Measurements from ENCODE around the gene ARRDC5. TPM values are rescaled to one million over a fixed set of nuclear protein-coding genes. Genes with fewer than 3 reads are reported as not detected.
"Not testable (repeated sequence)": the region's sequence is repeated elsewhere in the genome, so short reads cannot be mapped to it uniquely, and the experiment has no call there.

Gene ARRDC5
- polyA plus RNA-seq, 3 donors: 0.46 to 3.9 (median 1.0) TPM

DNA sequence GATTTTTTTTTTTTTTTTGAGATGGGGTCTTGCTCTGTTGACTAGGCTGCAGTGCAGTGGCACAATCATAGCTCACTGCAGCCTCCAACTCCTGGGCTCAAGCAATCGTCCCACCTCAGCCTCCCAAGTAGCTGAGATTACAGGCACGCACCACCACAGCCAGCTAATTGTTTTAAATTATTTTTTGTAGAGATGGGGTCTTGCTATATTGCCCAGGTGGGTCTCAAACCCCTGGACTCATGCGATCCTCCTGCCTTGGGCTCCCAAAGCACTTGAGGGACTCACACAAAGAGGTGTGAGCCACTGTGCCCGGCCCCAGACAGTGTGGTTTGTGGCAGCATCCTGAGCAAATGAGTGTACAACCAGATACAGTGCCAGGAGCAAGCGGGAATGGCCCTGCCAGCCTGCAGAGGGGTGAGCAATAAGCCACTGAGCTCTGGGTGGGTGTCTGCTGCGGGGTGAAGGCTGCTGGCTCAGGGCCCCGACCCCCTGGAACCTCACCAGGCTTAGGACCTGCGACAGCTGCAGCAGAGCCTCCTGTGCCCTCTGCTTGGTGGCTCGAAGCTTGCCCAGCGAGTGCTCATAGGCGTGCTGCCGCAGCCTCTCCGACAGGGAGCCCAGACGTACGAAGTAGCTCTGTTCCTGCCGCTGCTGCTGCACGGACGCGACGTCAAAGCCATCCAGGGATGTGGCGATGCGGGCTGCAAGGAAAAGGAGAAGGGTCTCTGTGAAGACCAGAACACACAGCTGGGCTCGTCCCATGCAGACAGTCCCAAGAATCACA, 55.3 kb downstream of the ARRDC5 start:
- no peak overlapping the region for H3K4me2 ChIP-seq (replicated peaks; ENCODE audit: extremely low read depth, low read length, poor library complexity, severe bottlenecking)
- Mint-ChIP-seq H3K9me3 (no peaks in the 10 kb centered on the region), H3K4me1 (peaks cover 2% of the 10 kb centered on the region), H3K36me3 (peaks cover 61 to 94% of the 10 kb centered on the region in 2 donors), H3K27ac (peak overlapping the region in 2 of 7 donors; percentile 36 to 40), H3K4me3 (no peak overlapping the region), H3K27me3 (ENCODE audit: low read depth in 3 of 3) (no peaks in the 10 kb centered on the region)
- no peak overlapping the region for H2AFZ ChIP-seq (ENCODE audit: insufficient read depth, low read depth, low read length, poor library complexity, severe bottlenecking)
- H3K9me3 ChIP-seq (replicated peaks in 1 of 2; ENCODE audit: control insufficient read depth in 1 of 2, insufficient read depth in 1 of 2, low read length in 2 of 2): no peaks in the 10 kb centered on the region
- no peaks in the 10 kb centered on the region for H3K4me1 ChIP-seq (ENCODE audit: control insufficient read depth in 1 of 2, insufficient read depth in 2 of 2, low read length in 2 of 2)
- H3K79me2 ChIP-seq (ENCODE audit: insufficient read depth, low read length): no peaks in the 10 kb centered on the region
- H3K27ac ChIP-seq (ENCODE audit: low read depth in 1 of 2, low read length in 2 of 2): no peak overlapping the region
- H3K36me3 ChIP-seq (replicated peaks in 1 of 2; ENCODE audit: control insufficient read depth in 1 of 2, insufficient read depth in 2 of 2, low read length in 2 of 2): peaks cover 77 to 78% of the 10 kb centered on the region in 2 donors
- TF ChIP-seq, protein P1, sequence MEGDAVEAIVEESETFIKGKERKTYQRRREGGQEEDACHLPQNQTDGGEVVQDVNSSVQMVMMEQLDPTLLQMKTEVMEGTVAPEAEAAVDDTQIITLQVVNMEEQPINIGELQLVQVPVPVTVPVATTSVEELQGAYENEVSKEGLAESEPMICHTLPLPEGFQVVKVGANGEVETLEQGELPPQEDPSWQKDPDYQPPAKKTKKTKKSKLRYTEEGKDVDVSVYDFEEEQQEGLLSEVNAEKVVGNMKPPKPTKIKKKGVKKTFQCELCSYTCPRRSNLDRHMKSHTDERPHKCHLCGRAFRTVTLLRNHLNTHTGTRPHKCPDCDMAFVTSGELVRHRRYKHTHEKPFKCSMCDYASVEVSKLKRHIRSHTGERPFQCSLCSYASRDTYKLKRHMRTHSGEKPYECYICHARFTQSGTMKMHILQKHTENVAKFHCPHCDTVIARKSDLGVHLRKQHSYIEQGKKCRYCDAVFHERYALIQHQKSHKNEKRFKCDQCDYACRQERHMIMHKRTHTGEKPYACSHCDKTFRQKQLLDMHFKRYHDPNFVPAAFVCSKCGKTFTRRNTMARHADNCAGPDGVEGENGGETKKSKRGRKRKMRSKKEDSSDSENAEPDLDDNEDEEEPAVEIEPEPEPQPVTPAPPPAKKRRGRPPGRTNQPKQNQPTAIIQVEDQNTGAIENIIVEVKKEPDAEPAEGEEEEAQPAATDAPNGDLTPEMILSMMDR (IDR thresholded peaks at IDR 0.05): no peak
- H3K4me3 ChIP-seq (replicated peaks in 1 of 3; ENCODE audit: low read depth in 2 of 3, low read length in 3 of 3): no peak overlapping the region
- intact Hi-C loops (cut with micrococcal nuclease): no loop called here
- 97% methylated on average over 14 of the region's 23 CpGs for WGBS (ENCODE audit: insufficient coverage)
- DNase-seq: no peak
- H3K9ac ChIP-seq (ENCODE audit: insufficient read depth, low read length, poor library complexity, severe bottlenecking): no peak overlapping the region
- no peaks in the 10 kb centered on the region for H3K27me3 ChIP-seq (ENCODE audit: control insufficient read depth in 2 of 2, insufficient read depth in 2 of 2, low read length in 2 of 2)
- H4K20me1 ChIP-seq (ENCODE audit: insufficient read depth, low read length): peaks cover 10% of the 10 kb centered on the region

DNA sequence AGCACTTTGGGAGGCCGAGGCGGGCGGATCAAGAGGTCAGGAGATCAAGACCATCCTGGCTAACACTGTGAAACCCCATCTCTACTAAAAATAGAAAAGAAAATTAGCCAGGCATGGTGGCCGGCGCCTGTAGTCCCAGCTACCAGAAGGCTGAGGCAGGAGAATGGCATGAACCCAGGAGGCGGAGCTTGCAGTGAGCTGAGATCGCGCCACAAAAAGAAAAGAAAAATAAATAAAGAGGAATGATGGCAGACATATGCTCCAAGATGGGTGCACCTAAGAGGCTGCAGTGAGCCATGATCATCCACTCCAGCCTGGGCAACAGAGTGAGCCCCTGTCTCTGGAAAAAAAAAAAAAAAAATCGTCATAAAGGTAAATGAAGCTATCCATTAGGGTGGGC, 56.7 kb downstream of the ARRDC5 start:
- H3K9ac ChIP-seq (ENCODE audit: insufficient read depth, low read length, poor library complexity, severe bottlenecking); H4K20me1 ChIP-seq (ENCODE audit: insufficient read depth, low read length); H3K79me2 ChIP-seq (ENCODE audit: insufficient read depth, low read length); H3K4me3 ChIP-seq (replicated peaks in 1 of 3; ENCODE audit: low read depth in 2 of 3, low read length in 3 of 3); H3K4me2 ChIP-seq (replicated peaks; ENCODE audit: extremely low read depth, low read length, poor library complexity, severe bottlenecking); H3K27me3 Mint-ChIP-seq (ENCODE audit: low read depth in 3 of 3); H2AFZ ChIP-seq (ENCODE audit: insufficient read depth, low read depth, low read length, poor library complexity, severe bottlenecking); H3K9me3 ChIP-seq (replicated peaks in 1 of 2; ENCODE audit: control insufficient read depth in 1 of 2, insufficient read depth in 1 of 2, low read length in 2 of 2); intact Hi-C loops (cut with micrococcal nuclease); DNase-seq; H3K27me3 ChIP-seq (ENCODE audit: control insufficient read depth in 2 of 2, insufficient read depth in 2 of 2, low read length in 2 of 2); H3K4me3 Mint-ChIP-seq; H3K9me3 Mint-ChIP-seq: not testable (repeated sequence)
- Mint-ChIP-seq H3K27ac (peak overlapping the region in 2 of 7 donors; percentile 46 to 55), H3K4me1 (peaks cover 10% of the 10 kb centered on the region), H3K36me3 (peaks cover 60 to 93% of the 10 kb centered on the region in 2 donors)
- Histone ChIP-seq H3K27ac (ENCODE audit: low read depth in 1 of 2, low read length in 2 of 2) (peak overlapping the region in 1 of 2 donors; percentile 8), H3K4me1 (ENCODE audit: control insufficient read depth in 1 of 2, insufficient read depth in 2 of 2, low read length in 2 of 2) (peaks cover 9 to 10% of the 10 kb centered on the region in 2 donors), H3K36me3 (replicated peaks in 1 of 2; ENCODE audit: control insufficient read depth in 1 of 2, insufficient read depth in 2 of 2, low read length in 2 of 2) (peaks cover 69 to 81% of the 10 kb centered on the region in 2 donors)
- 100% methylated on average over 3 of the region's 9 CpGs for WGBS (ENCODE audit: insufficient coverage)
